ENCODE measurements around the gene RBM12. TPM values are rescaled to one million over a fixed set of nuclear protein-coding genes. Genes with fewer than 3 reads are reported as not detected.

The RBM12 gene
- total RNA-seq, 2 experiments from 2014 or later, result 91.7 to 95.2 TPM

GRCh38 chr20:35648836-35649235, 15.9 kb downstream of the RBM12 start:
- ChIA-PET POLR2A (interaction anchor here (1.3 kb wide), 1 partner anchor 32 kb away, joined by 3 read pairs; no protein-coding TSS in a partner anchor), CTCF (interaction anchor here (1.0 to 2.0 kb wide), 3 partner anchors 10 to 48 kb away, joined by 4 to 9 read pairs (median 4); no protein-coding TSS in a partner anchor)
- Histone ChIP-seq H3K27ac (ENCODE audit: low read depth in 1 of 2, low read length in 2 of 2) (peak overlapping the region in 1 of 2 donors; percentile 35), H3K36me3 (ENCODE audit: insufficient read depth, low read length) (peaks cover 26% of the 10 kb centered on the region), H3K4me3 (ENCODE audit: low read length) (no peak overlapping the region), H3K9me3 (ENCODE audit: control insufficient read depth in 1 of 2, insufficient read depth in 1 of 2, low read length in 2 of 2) (no peaks in the 10 kb centered on the region), H3K27me3 (ENCODE audit: control insufficient read depth in 1 of 2, insufficient read depth in 2 of 2, low read length in 2 of 2) (no peaks in the 10 kb centered on the region), H3K4me1 (ENCODE audit: insufficient read depth, low read length) (peaks cover 21% of the 10 kb centered on the region)
- peaks cover 44% of the 10 kb centered on the region for H3K36me3 Mint-ChIP-seq (ENCODE audit: low read depth)
- no peaks in the 10 kb centered on the region for H3K27me3 Mint-ChIP-seq
- ATAC-seq (ENCODE audit: poor library complexity) (no peak), DNase-seq (no peak)
- peaks cover 78% of the 10 kb centered on the region for H3K4me1 Mint-ChIP-seq (ENCODE audit: low read depth)
- H3K9me3 Mint-ChIP-seq, result no peaks in the 10 kb centered on the region
- no peak overlapping the region for H3K4me3 Mint-ChIP-seq
- intact Hi-C loops (cut with DNase I, micrococcal nuclease), result no loop called here
- H3K27ac Mint-ChIP-seq, result peak overlapping the region; percentile 46
- TF ChIP-seq CTCF (IDR thresholded peaks at IDR 0.05), result no peak

- H3K27me3 Mint-ChIP-seq, result no peaks in the 10 kb centered on the region
- peaks cover 21% of the 10 kb centered on the region for H3K36me3 Mint-ChIP-seq (ENCODE audit: low read depth)
- ATAC-seq (ENCODE audit: poor library complexity) (no peak), DNase-seq (no peak)
- H3K4me3 ChIP-seq (ENCODE audit: low read length), result no peak overlapping the region
- H3K27ac Mint-ChIP-seq, result peak overlapping the region; percentile 56
- no peak overlapping the region for H3K27ac ChIP-seq (ENCODE audit: low read depth in 1 of 2, low read length in 2 of 2)
- no peaks in the 10 kb centered on the region for H3K9me3 Mint-ChIP-seq
- ChIA-PET POLR2A (no interaction called here), CTCF (interaction anchor here (0.7 kb wide), 1 partner anchor 26 kb away, joined by 3 read pairs; no protein-coding TSS in a partner anchor)
- H3K36me3 ChIP-seq (ENCODE audit: insufficient read depth, low read length), result peaks cover 4% of the 10 kb centered on the region
- H3K9me3 ChIP-seq (ENCODE audit: control insufficient read depth in 1 of 2, insufficient read depth in 1 of 2, low read length in 2 of 2), result no peaks in the 10 kb centered on the region
- intact Hi-C loops (cut with DNase I, micrococcal nuclease), result no loop called here
- H3K4me1 Mint-ChIP-seq (ENCODE audit: low read depth), result peaks cover 89% of the 10 kb centered on the region
- no peak for TF ChIP-seq CTCF (IDR thresholded peaks at IDR 0.05)
- peaks cover 14% of the 10 kb centered on the region for H3K4me1 ChIP-seq (ENCODE audit: insufficient read depth, low read length)
- H3K4me3 Mint-ChIP-seq, result no peak overlapping the region
- no peaks in the 10 kb centered on the region for H3K27me3 ChIP-seq (ENCODE audit: control insufficient read depth in 1 of 2, insufficient read depth in 2 of 2, low read length in 2 of 2)
Measured at GRCh38 chr20:35644806-35645205, 19.9 kb downstream of the RBM12 start.

- ChIA-PET POLR2A (no interaction called here), CTCF (interaction anchor here (1.4 kb wide), 1 partner anchor 23 kb away, joined by 4 read pairs; no protein-coding TSS in a partner anchor)
- Mint-ChIP-seq H3K4me1 (ENCODE audit: low read depth) (peaks cover 85% of the 10 kb centered on the region), H3K36me3 (ENCODE audit: low read depth) (peaks cover 6% of the 10 kb centered on the region), H3K27ac (peak overlapping the region; percentile 79), H3K4me3 (no peak overlapping the region), H3K9me3 (no peaks in the 10 kb centered on the region), H3K27me3 (no peaks in the 10 kb centered on the region)
- peaks cover 4% of the 10 kb centered on the region for H3K36me3 ChIP-seq (ENCODE audit: insufficient read depth, low read length)
- H3K4me1 ChIP-seq (ENCODE audit: insufficient read depth, low read length), result peaks cover 14% of the 10 kb centered on the region
- H3K27me3 ChIP-seq (ENCODE audit: control insufficient read depth in 1 of 2, insufficient read depth in 2 of 2, low read length in 2 of 2), result no peaks in the 10 kb centered on the region
- no peak overlapping the region for H3K27ac ChIP-seq (ENCODE audit: low read depth in 1 of 2, low read length in 2 of 2)
- ATAC-seq (ENCODE audit: poor library complexity), result no peak
- H3K4me3 ChIP-seq (ENCODE audit: low read length), result no peak overlapping the region
- no peak for DNase-seq
- no peaks in the 10 kb centered on the region for H3K9me3 ChIP-seq (ENCODE audit: control insufficient read depth in 1 of 2, insufficient read depth in 1 of 2, low read length in 2 of 2)
- intact Hi-C loops (cut with DNase I, micrococcal nuclease), result no loop called here
- no peak for TF ChIP-seq CTCF (IDR thresholded peaks at IDR 0.05)
Measured at GRCh38 chr20:35643045-35643444, 21.7 kb downstream of the RBM12 start.
